ENCODE measurements around the gene GPX2. TPM values are rescaled to one million over a fixed set of nuclear protein-coding genes. Genes with fewer than 3 reads are reported as not detected.

Gene GPX2
- total RNA-seq, 6 experiments from 2014 or later: not detected

DNA sequence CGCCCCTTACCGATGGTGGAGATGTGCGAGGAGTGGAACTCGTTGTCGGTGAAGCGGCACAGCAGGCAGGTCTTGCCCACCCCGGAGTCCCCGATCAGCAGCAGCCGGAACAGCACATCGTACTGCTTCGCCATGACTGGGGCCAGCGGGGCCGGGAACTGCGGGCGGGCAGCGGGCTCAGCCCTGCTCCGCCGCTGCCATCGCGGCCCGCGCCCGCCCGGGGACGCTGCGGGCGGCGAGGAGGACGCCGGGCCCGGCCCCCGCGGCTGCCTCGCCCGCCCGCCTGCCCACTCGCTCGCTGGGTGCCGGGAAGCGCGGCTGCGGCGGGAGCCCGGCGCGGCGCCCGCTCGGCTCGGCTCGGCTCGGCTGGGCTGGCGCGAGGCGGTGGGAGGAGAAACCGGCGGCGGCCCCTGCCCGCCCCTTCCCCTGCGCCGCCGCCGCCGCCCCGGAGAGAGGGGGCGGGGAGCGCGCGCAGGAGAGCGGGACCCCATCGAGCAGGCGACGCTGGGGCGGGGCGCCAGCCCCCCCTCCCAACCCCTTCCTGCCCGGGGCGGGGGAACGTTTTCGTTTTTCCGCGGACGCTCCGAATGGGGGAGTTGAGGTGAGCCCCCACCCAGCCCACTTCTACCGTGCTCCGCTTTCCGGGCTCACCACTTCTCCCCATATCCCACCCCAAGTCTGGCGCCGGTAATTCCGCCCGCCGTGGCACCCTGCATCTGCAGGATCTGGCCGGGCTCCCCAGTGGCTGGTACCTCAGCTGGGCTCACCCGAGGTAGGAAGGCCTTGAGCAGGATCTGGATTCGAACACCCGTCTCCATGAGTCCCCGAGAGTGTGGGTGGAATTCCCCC, 29.6 kb upstream of the GPX2 start, which contains the start of gene RAB15:
Gene RAB15 (minus strand): TSS at position 394 of the 849 bp plus-strand sequence. CDS start 260 bp downstream, at position 134.
- no peak for DNase-seq
- H3K4me1 Mint-ChIP-seq (ENCODE audit: low read depth): peaks cover 10% of the 10 kb centered on the region
- TF ChIP-seq CTCF (IDR thresholded peaks at IDR 0.05): no peak
- H3K27me3 Mint-ChIP-seq (ENCODE audit: insufficient read depth): peaks cover 5% of the 10 kb centered on the region
- H3K27ac Mint-ChIP-seq: no peak within 1 kb of the TSS
- no peaks in the 10 kb centered on the region for H3K36me3 Mint-ChIP-seq (ENCODE audit: low read depth)
- H3K9me3 Mint-ChIP-seq: no peaks in the 10 kb centered on the region
- peak within 1 kb of the TSS; percentile 80 for H3K4me3 Mint-ChIP-seq

- Mint-ChIP-seq H3K27me3 (ENCODE audit: insufficient read depth) (peaks cover 3% of the 10 kb centered on the region), H3K36me3 (ENCODE audit: low read depth) (no peaks in the 10 kb centered on the region), H3K4me1 (ENCODE audit: low read depth) (peaks cover 10% of the 10 kb centered on the region), H3K9me3 (no peaks in the 10 kb centered on the region), H3K27ac (no peak overlapping the region), H3K4me3 (peak overlapping the region; percentile 75)
- TF ChIP-seq CTCF (IDR thresholded peaks at IDR 0.05): no peak
- no peak for DNase-seq
Measured at GRCh38 chr14:64971491-64971942, 29.0 kb upstream of the GPX2 start.

DNA sequence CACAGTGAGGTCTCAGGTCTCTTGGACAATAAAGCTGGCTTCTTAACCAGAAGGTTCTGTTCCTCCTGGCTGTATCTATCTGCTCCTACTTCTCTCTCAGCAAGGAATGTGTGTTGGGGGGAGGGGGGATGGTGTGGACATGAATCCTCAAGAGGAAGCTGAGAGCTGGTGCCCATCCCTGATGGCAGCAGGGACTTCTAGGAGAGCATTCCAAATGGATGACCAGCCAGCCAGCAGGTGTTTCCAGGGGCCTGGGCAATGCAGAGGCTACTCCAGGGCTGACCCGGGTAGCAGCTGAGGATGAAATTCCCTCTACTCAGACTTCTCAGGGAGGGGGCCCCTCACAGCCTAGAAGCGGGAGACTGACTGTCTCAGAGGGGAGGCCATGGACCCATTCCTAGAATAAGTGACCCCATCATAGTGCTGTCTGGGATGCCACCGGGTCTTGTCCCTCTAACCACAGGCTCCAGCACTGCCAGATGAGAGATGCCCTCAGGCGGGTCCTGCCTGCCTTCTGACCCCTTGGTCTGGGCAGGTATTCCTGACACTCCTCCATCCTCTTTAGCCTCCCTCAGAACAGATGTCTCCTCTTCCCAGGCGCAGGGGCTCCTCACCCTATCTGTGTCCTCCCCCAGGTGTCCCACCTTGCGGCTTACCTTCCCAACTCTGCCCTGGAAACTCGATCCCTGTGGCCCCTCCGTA, 28.4 kb upstream of the GPX2 start:
- Mint-ChIP-seq H3K27me3 (ENCODE audit: insufficient read depth) (no peaks in the 10 kb centered on the region; the same call in none of the 2 replicates), H3K36me3 (ENCODE audit: low read depth) (no peaks in the 10 kb centered on the region), H3K4me1 (ENCODE audit: low read depth) (peaks cover 10% of the 10 kb centered on the region), H3K27ac (no peak overlapping the region), H3K9me3 (no peaks in the 10 kb centered on the region), H3K4me3 (peak overlapping the region; percentile 75)
- TF ChIP-seq CTCF (IDR thresholded peaks at IDR 0.05): no peak
- DNase-seq: peak; percentile 7

DNA sequence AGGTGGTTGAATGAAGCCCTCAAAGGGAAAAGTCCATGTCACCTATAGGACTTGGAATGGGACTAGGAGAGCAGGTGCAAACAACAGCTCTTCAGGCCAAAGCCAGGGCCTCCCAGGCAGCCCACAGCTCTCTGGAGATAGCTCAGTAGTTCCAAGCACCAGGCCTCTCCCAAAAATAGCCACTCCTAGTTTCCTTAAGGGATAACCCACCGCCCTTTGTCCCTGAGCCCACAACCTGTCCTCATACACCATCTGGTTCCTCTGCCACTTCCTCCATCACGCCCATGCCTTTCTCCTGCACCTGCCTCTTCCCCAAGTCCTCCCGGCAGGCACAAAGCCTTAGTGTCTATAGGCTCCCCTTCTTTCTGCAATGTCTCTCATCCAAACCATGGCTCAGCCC, 27.5 kb upstream of the GPX2 start:
- Mint-ChIP-seq H3K27me3 (ENCODE audit: insufficient read depth) (no peaks in the 10 kb centered on the region; the same call in none of the 2 replicates), H3K9me3 (no peaks in the 10 kb centered on the region), H3K27ac (no peak overlapping the region), H3K4me3 (no peak overlapping the region), H3K36me3 (ENCODE audit: low read depth) (no peaks in the 10 kb centered on the region), H3K4me1 (ENCODE audit: low read depth) (peaks cover 10% of the 10 kb centered on the region)
- no peak for DNase-seq
- TF ChIP-seq CTCF (IDR thresholded peaks at IDR 0.05): no peak

DNA sequence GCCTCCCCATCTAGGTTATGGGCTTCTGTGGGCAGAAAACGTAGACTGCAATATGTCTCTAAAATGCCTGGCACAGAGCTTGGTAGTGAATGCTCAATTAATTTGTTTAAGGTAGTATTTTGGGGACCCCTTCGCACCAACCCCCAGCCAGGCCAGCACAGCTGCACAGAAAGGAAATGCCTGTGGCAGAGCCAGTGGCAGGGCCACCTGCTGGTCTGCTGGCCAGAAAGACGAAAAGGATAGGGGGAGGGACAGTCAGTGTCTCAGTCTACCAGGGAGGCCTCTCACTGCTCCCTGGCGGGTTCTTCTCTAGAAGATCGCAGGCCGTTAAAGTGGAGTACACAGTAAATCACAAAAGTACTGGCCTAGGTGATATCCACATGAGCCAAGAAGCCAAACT, 26.1 kb upstream of the GPX2 start:
- Mint-ChIP-seq H3K27me3 (ENCODE audit: insufficient read depth) (no peaks in the 10 kb centered on the region; the same call in none of the 2 replicates), H3K27ac (no peak overlapping the region), H3K36me3 (ENCODE audit: low read depth) (no peaks in the 10 kb centered on the region), H3K4me1 (ENCODE audit: low read depth) (peaks cover 10% of the 10 kb centered on the region), H3K9me3 (no peaks in the 10 kb centered on the region), H3K4me3 (no peak overlapping the region)
- DNase-seq: no peak
- TF ChIP-seq CTCF (IDR thresholded peaks at IDR 0.05): no peak

All from HFFc6 (cell line).